GM21529 (cell line): ENCODE results near the gene ADAMTS13.
"Not testable (repeated sequence)": the region's sequence is repeated elsewhere in the genome, so short reads cannot be mapped to it uniquely, and the experiment has no call there.

Source experiments
- ATAC-seq: cut with Tn5 transposase; IDR thresholded peaks from one replicate; pipeline ENCODE4 v1.9.1; 2021; ENCODE audit not compliant: unreplicated experiment

ADAMTS13 gene

DNA sequence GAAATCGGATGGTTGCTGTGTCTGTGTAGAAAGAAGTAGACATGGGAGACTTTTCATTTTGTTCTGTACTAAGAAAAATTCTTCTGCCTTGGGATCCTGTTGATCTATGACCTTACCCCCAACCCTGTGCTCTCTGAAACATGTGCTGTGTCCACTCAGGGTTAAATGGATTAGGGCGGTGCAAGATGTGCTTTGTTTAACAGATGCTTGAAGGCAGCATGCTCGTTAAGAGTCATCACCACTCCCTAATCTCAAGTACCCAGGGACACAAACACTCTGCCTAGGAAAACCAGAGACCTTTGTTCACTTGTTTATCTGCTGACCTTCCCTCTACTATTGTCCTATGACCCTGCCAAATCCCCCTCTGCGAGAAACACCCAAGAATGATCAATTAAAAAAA lies 30.7 kb upstream of the ADAMTS13 start:
- ATAC-seq = not testable (repeated sequence)

- ATAC-seq = not testable (repeated sequence)
Observed at GRCh38 chr9:133392308-133392707, 29.9 kb upstream of the ADAMTS13 start.

DNA sequence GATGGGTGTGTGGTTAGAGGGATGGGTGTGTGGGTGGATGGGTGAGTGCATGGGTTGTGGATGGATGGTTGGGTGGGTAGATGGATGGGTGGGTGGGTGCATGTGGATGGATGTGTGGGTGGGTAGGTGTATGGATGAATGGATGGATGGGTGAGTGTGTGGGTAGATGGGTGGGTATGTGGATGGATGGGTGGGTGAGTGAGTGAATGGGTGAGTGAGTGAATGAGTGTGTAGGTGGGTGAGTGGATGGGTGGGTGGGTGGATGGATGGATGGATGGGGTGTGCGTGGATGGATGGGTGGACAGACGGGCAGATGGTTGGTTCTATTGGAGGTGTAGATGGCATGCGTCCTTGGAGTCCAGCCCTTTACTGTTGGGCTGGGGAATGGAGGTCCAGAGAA lies 28.8 kb upstream of the ADAMTS13 start:
- no peak for ATAC-seq

DNA sequence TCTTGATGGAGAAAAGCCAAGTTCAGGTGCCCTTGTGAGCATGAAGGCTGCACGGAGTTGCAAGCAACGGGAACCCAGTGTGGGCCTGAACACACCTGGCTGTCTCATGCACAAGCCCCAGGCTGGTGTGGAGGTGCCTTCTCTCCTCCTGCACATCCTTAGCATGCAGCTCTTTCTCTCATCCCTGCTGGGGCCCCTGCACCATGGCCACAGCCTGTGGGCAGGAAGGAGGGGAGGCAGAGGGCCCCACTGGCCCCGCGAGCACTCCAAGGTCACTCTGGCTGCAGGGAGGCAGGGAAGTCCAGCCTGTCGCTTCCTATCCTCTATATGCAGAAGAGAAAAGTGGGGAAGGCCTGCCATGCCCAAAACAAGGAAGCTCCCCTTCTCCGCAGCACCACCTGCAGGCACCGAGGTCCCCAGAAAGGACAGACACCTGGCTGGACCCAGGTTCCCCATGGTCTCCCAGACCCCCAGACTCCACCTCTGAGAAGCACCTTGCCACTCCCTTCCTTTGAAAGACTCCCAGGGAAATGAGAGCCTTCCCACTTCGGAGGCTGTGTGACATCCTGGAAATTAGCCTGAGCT lies 27.4 kb upstream of the ADAMTS13 start:
- no peak for ATAC-seq

DNA sequence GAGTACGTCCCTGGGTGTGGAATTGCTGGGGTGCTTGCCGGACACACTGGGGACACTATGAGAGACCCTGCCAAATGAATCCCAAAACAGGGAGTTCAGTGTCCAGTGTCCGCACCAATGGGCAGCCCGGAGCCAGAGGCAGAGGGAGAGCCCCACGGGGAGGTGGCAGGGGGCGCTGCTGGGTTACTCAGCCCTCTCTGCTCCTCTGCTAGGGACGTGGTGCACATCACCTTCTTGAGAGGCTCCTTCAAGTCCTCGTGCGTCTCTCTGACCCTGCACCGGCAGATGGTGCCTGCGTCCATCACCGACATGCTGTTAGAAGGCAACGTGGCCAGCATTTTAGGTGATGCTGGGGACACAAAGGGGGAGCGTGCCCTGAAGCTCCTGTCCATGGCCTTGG lies 25.2 kb upstream of the ADAMTS13 start:
- ATAC-seq = no peak

- ATAC-seq = no peak
Observed at GRCh38 chr9:133397370-133397769, 24.8 kb upstream of the ADAMTS13 start.

DNA sequence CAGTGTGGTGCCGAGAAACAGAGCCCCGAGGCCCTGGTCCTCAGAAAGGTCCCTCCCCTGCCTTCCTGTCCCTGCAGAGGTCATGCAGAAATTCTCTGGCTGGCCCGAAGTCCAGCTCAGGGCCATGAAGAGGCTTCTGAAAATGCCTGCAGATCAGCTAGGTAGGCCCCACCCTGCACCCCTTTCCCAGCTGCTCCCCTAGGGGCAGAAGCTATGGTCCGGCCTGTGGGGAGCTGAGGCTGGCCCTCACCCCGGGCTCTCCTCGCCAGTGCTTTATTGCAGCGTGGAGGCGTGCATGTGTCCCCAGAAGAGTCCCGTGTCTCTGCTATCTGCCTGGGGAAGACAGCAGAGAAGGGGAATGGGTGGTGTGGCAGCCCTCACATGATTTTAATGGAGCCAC lies 24.3 kb upstream of the ADAMTS13 start:
- no peak for ATAC-seq

DNA sequence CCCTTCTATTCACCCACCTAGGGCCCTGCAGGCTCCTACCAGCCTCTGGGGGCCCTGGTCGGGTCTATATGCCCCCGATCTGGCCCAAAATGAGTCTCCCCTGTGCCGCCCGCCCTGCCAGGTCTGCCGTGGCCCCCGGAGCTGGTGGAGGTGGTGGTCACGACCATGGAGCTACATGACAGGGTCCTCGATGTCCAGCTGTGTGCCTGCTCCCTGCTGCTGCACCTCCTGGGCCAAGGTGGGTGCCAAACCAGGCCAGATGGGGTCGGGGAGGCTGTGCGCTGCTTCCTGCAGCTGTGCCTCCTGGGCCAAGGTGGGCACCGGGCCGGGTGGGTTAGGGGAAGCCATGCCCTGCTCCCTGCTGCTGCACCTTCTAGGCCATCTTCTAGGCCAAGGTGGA lies 21.9 kb upstream of the ADAMTS13 start:
- ATAC-seq = no peak

DNA sequence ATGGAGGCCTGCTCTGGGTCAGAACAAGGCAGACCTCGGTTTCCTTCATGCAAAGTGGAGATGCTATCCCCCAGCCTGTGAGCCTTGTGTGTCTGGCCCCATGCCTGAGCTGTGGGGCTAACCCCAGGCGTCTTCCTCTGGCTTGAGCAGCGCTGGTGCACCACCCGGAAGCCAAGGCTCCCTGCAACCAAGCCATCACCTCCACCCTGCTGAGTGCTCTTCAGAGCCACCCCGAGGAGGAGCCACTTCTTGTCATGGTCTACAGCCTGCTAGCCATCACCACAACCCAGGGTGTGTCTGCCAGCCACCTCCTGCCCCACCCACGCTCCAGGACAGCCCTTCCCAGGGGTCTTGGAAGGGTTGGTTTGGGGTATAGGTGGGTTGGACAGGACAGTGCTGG lies 20.6 kb upstream of the ADAMTS13 start:
- no peak for ATAC-seq

GRCh38 chr9:133402689-133403088 lies 19.5 kb upstream of the ADAMTS13 start:
- ATAC-seq = no peak

DNA sequence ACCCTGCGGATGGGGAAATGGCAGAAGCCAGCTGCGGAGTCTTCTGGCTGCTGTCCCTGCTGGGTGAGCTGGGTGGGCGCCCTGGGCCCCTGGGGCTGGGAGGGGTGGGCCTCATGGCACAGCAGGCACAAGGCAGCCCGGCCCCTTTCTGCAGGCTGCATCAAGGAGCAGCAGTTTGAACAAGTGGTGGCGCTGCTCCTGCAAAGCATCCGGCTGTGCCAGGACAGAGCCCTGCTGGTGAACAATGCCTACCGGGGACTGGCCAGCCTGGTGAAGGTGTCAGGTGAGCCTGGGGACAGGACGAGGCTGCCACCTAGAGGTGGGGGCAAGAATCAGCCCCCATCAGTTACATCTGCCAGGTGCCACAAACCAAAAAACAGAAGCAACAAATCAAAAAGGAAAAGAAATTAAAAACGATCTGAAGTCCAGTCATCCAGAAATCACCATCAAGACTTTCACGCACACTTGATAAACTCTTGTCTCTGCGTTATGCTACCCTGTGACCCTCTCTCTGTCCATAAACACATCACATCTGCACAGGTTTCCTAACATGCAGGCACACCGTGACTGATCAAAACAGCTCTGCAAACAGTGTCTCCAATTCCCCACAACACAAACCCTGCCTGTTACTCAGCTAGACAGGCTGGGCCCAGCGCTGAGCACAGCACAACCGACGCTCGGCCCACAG lies 18.3 kb upstream of the ADAMTS13 start:
- no peak for ATAC-seq

DNA sequence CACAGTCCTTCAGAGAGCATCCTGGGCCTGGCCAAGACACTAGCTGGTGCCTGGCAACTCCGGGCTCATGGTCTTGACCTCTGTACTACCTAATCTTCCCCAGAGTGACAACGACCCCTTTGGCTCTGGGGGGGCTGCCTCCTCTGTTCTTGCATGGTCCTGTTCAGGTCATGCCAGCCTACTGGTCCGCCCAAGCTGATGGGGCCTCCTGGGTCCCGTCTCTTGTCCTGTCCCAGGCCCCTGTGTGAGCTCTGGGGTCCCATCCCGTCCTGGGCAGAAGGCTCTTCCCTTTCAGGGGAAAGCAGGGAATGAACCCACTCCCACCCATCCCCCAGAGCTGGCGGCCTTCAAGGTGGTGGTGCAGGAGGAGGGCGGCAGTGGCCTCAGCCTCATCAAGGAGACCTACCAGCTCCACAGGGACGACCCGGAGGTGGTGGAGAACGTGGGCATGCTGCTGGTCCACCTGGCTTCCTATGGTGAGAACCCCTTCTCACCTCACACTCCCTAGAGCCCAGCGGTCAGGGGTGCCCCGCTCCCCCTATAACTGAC lies 17.6 kb upstream of the ADAMTS13 start:
- no peak for ATAC-seq

DNA sequence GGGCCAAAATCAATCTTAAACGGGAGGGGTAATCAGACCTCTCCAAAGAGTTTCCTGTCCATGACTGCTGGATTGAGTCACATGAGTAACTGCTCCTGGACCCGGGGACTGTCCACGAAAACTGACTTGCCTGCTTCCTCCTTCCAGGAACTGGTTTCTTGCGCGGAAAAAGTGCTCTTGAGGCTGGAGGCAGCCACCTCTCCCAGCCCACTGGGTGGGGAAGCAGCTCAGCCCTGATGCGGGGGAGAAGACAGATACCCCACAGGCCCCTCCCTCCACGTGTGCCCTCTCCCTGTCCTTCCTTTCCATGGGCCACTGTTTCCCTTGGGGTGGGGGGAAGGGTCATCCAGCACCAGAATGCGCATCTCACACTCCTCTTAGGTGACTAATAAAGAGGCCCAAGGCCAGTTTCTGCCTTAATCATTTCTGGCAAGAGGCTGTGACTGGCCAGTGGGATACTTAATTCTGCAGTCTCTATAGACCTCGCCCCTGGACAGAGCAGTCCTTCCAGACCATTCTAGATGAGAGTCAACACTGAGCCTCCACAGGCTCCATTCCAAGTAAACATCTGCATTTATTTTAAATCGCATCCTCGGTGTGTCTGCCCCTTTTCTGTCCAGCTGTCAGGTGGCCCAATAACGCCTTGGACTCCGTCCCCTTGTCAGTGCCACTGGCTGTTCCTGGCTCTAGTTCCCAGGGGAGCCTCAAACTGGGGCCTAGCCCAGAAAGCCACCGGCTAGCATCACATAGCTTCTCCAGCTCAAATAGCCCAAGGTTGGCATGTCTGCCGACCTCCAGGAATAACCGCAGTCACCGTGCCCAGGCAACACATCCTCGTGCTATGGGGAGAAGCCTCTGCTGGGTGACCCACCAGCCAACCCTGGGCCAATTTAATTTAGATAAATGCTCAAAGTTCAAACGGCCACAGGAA lies 16.4 kb upstream of the ADAMTS13 start:
- ATAC-seq = no peak

DNA sequence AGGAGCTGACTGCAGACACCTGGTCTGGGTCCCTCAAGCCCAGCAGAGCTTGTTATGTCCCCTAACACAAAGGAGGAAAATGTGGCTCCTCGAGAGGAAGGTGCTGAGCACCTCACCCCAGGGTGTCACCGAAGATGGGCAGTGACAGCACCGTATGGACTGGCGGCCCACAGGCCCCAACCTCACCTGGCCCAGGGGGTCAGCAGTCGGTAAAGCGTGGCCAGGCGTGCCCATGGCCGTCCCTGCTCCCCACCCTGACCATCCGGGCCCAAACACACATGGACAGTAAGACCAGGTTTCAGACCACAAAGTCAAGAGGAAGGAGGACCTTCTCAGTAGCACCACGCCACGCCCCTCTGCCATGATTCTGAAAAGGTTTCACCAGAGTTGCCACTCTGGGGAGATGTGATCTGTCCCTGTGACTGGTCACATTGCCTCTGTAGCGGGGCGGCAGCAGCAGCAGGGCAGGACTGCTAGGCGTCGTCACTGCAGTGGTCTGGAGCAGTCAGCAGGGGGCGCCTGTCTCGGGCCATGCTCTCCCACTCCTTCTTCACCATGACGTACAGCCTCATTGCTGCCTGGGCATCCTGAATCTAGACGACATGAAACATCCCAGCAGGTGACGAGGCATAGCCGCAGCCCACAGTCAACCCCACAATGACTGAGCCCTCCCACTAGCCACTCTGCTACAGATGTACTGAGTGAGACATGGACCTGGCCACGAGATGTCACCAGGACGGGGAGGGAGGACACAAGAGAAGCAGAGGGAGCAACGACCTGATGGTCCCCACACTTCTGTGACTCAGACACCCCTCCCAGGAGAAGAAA lies 15.5 kb upstream of the ADAMTS13 start:
- peak; percentile 58 for ATAC-seq

- no peak for ATAC-seq
Observed at GRCh38 chr9:133408042-133408441, 14.1 kb upstream of the ADAMTS13 start.

GRCh38 chr9:133415170-133415569 lies 7.0 kb upstream of the ADAMTS13 start:
- ATAC-seq = no peak

DNA sequence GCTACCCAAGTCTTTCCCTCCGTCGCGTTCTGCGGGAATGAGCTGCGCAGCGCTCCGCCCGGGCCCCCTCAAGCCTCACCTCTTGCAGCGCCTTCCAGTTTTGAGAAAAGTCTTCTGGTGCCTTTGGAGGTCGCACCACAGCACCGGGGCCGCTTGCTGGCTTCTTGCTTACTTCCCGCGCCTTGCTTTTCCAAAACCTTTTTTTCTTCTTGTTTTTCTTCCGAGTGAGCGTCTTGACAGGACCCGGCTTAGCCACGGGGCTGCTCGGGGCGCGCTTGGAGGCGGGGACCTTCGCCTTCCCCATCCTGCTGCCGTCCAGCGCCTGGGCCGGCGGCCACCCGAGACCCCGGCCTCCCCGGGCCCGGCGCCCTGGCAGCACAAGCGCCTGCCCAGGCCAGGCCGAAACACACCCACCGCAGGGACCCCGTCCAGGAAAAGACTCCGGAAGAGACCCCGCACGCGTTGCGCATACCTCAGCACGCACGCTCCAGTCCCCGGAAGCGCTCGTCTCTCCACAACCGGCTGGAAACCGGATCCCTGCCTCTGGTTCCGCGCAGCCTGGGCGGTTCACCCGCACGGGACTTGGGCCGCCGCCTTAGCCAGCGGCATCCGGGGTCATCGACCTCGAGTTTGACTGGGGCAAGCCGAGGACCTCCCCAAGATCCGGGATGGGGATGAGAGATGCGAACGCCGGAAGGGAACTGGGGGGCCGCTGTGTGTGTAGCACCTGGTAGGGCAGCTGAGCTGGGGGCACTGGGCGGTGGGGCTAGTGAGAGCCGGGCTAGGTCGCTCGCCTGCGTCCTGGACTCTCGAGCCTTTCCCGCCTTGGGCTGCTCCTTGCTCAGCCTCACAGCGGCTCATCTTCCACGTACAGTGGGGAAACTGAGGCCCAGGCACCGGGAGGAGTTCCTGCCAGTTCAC lies 4.4 kb upstream of the ADAMTS13 start, which contains the start of gene REXO4:
Gene REXO4, minus strand, starts transcription at position 470 of the 921 bp plus-strand sequence. Its CDS starts 166 bp downstream, at position 304.
- peak; percentile 75 for ATAC-seq

GRCh38 chr9:133419005-133419404 lies 3.2 kb upstream of the ADAMTS13 start:
- no peak for ATAC-seq

- peak; percentile 29 for ATAC-seq
Observed at GRCh38 chr9:133420392-133420827, 1.8 kb upstream of the ADAMTS13 start.
